ENCODE data around the gene CLDN14.

DNA sequence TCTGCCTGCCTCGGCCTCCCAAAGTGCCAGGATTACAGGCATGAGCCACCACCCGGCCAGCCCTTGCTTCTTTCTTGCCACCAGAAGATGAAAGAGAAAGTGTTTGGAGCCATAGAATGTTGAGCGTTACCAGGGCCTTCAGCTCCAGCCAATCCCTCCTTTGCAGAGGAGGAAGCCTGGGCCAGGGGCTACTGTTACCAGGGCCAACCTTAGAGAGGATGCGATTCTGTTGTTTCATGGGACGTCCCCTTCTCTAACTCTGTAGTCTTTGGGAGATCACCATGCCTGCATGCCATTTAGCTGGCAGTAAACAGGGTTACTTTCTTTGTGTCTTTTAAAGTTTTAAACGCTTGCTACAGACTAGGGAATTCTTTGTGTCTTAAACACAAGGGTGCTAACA, 45.8 kb downstream of the CLDN14 start:
- TF ChIP-seq, protein P1, sequence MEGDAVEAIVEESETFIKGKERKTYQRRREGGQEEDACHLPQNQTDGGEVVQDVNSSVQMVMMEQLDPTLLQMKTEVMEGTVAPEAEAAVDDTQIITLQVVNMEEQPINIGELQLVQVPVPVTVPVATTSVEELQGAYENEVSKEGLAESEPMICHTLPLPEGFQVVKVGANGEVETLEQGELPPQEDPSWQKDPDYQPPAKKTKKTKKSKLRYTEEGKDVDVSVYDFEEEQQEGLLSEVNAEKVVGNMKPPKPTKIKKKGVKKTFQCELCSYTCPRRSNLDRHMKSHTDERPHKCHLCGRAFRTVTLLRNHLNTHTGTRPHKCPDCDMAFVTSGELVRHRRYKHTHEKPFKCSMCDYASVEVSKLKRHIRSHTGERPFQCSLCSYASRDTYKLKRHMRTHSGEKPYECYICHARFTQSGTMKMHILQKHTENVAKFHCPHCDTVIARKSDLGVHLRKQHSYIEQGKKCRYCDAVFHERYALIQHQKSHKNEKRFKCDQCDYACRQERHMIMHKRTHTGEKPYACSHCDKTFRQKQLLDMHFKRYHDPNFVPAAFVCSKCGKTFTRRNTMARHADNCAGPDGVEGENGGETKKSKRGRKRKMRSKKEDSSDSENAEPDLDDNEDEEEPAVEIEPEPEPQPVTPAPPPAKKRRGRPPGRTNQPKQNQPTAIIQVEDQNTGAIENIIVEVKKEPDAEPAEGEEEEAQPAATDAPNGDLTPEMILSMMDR (conservative IDR thresholded peaks at IDR 0.05; ENCODE audit: low read depth, low read length): no peak
- TF ChIP-seq EZH2phosphoT487 (IDR thresholded peaks at IDR 0.05; ENCODE audit: borderline replicate concordance, low read length) (no peak), EZH2 (IDR thresholded peaks at IDR 0.05; ENCODE audit: low read length, unreplicated experiment) (no peak)
